ENCODE measurements around the gene SNRPA1.

DNA sequence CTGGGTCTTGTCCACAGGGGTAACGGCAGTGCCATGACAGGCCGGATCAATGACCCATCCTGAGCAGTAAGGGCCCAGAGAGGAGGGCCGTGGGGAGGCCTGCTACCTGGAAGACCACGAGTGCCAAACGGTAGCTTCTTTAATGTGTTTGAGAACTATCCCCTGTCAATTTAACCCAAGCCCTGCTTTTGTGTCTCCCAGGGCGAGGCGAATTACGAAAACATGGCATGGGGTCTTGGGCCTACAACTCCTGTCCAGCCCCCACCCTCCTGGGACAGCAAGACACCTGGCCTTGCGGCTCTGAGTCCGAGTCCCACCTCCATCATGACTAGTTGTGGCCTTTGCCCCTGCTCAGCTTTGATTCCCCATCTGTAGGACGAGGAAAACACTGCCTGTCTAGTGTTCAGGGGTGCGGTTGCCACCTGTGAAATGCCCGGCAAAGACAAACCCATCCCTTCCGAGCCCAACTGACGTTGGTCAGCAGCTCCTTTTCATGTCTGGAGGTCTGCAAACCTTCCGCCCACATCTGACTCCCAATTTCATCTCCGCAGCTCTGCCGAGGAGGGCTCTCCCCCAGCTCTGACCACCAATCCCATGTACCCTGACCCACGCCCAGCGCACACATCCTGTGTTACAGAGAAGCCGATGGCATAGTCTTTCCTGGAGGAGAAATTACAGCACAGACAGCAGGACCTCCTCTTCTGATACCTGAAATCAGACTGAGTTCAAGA is 28.9 kb upstream of the SNRPA1 start:
- TF ChIP-seq, protein P1, sequence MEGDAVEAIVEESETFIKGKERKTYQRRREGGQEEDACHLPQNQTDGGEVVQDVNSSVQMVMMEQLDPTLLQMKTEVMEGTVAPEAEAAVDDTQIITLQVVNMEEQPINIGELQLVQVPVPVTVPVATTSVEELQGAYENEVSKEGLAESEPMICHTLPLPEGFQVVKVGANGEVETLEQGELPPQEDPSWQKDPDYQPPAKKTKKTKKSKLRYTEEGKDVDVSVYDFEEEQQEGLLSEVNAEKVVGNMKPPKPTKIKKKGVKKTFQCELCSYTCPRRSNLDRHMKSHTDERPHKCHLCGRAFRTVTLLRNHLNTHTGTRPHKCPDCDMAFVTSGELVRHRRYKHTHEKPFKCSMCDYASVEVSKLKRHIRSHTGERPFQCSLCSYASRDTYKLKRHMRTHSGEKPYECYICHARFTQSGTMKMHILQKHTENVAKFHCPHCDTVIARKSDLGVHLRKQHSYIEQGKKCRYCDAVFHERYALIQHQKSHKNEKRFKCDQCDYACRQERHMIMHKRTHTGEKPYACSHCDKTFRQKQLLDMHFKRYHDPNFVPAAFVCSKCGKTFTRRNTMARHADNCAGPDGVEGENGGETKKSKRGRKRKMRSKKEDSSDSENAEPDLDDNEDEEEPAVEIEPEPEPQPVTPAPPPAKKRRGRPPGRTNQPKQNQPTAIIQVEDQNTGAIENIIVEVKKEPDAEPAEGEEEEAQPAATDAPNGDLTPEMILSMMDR (conservative IDR thresholded peaks at IDR 0.05), result no peak
- no peak for TF ChIP-seq ZFX (IDR thresholded peaks at IDR 0.05)
